NCI-H2107 treated with DMSO at 0.1 percent for 48 hours (cell line): ENCODE results near the gene CD300LD.
"Not testable (repeated sequence)": the region's sequence is repeated elsewhere in the genome, so short reads cannot be mapped to it uniquely, and the experiment has no call there.

ENCODE experiments used
- DNase-seq: peaks from one replicate; lab custom pipeline; 2025; ENCODE audit not compliant: unreplicated experiment; lab: John Stamatoyannopoulos, UW

CD300LD gene

GRCh38 chr17:74592087-74592990, at the start of gene CD300LD:
Gene CD300LD (minus strand): TSS chr17:74592283. CDS start chr17:74592202, 81 bp downstream.
- DNase-seq, result no peak

- no peak for DNase-seq
These were observed 49.3 kb upstream of the CD300LD start for GRCh38 chr17:74641224-74641957.

GRCh38 chr17:74639704-74640151, 47.6 kb upstream of the CD300LD start:
- no peak for DNase-seq

- no peak for DNase-seq
These were observed 45.8 kb upstream of the CD300LD start for GRCh38 chr17:74637926-74638325.

GRCh38 chr17:74637265-74637664, 45.2 kb upstream of the CD300LD start:
- no peak for DNase-seq

GRCh38 chr17:74636541-74637085, 44.5 kb upstream of the CD300LD start:
- not testable (repeated sequence) for DNase-seq

- DNase-seq, result peak; percentile 29
These were observed 43.3 kb upstream of the CD300LD start for GRCh38 chr17:74635418-74635817.

GRCh38 chr17:74633326-74633725, 41.2 kb upstream of the CD300LD start:
- peak; percentile 87 for DNase-seq

GRCh38 chr17:74632617-74633016, 40.5 kb upstream of the CD300LD start:
- DNase-seq, result no peak

GRCh38 chr17:74631468-74632450, 39.7 kb upstream of the CD300LD start:
- DNase-seq, result no peak

- DNase-seq, result not testable (repeated sequence)
These were observed 38.2 kb upstream of the CD300LD start for GRCh38 chr17:74630251-74630650.

- no peak for DNase-seq
These were observed 33.6 kb upstream of the CD300LD start for GRCh38 chr17:74625661-74626060.

GRCh38 chr17:74624131-74624530, 32.0 kb upstream of the CD300LD start:
- DNase-seq, result no peak

GRCh38 chr17:74623693-74624093, 31.6 kb upstream of the CD300LD start, which contains the start of gene CD300E:
Gene CD300E (minus strand): TSS chr17:74623738. CDS start chr17:74623621, 117 bp downstream.
- no peak for DNase-seq

- DNase-seq, result no peak
These were observed 27.1 kb upstream of the CD300LD start for GRCh38 chr17:74619077-74619673.

- no peak for DNase-seq
These were observed 26.4 kb upstream of the CD300LD start for GRCh38 chr17:74618451-74618850.

GRCh38 chr17:74616696-74617095, 24.6 kb upstream of the CD300LD start:
- no peak for DNase-seq

GRCh38 chr17:74612046-74612445, 20.0 kb upstream of the CD300LD start:
- DNase-seq, result no peak

- no peak for DNase-seq
These were observed 18.0 kb upstream of the CD300LD start for GRCh38 chr17:74610108-74610507.

GRCh38 chr17:74608511-74608910, 16.4 kb upstream of the CD300LD start:
- no peak for DNase-seq
